GM21367 (cell line): ENCODE measurements around the gene MTG2.

Experiments used
- ATAC-seq: cut with Tn5 transposase; IDR thresholded peaks from one replicate; pipeline ENCODE4 v1.9.1; 2021; ENCODE audit not compliant: unreplicated experiment

MTG2 gene

GRCh38 chr20:62229667-62230066 lies 46.8 kb downstream of the MTG2 start:
- ATAC-seq, result no peak

GRCh38 chr20:62230276-62230675 lies 47.4 kb downstream of the MTG2 start:
- ATAC-seq, result no peak

- ATAC-seq, result no peak
Measured at GRCh38 chr20:62230696-62231095, 47.9 kb downstream of the MTG2 start.

GRCh38 chr20:62231292-62231691 lies 48.5 kb downstream of the MTG2 start:
- no peak for ATAC-seq

GRCh38 chr20:62232194-62232593 lies 49.4 kb downstream of the MTG2 start:
- no peak for ATAC-seq

GRCh38 chr20:62232770-62233645 lies 50.2 kb downstream of the MTG2 start:
- no peak for ATAC-seq

GRCh38 chr20:62233684-62234083 lies 50.9 kb downstream of the MTG2 start:
- ATAC-seq, result no peak

- ATAC-seq, result no peak
Measured at GRCh38 chr20:62234339-62234738, 51.5 kb downstream of the MTG2 start.

- ATAC-seq, result no peak
Measured at GRCh38 chr20:62235001-62235776, 52.4 kb downstream of the MTG2 start.

- no peak for ATAC-seq
Measured at GRCh38 chr20:62235777-62236157, 52.9 kb downstream of the MTG2 start.

- ATAC-seq, result no peak
Measured at GRCh38 chr20:62236200-62236599, 53.4 kb downstream of the MTG2 start.

GRCh38 chr20:62236766-62237513 lies 54.1 kb downstream of the MTG2 start:
- no peak for ATAC-seq

- ATAC-seq, result no peak
Measured at GRCh38 chr20:62237514-62237800, 54.6 kb downstream of the MTG2 start.

GRCh38 chr20:62237801-62238568 lies 55.2 kb downstream of the MTG2 start, which contains the start of gene OSBPL2:
OSBPL2 (plus strand) TSS chr20:62238521; CDS start chr20:62256185, 17,664 bp downstream.
- ATAC-seq, result peak; percentile 95

GRCh38 chr20:62238569-62239277 lies 55.9 kb downstream of the MTG2 start:
- ATAC-seq, result no peak

GRCh38 chr20:62239278-62239879 lies 56.6 kb downstream of the MTG2 start:
- ATAC-seq, result no peak

- ATAC-seq, result no peak
Measured at GRCh38 chr20:62240020-62240685, 57.3 kb downstream of the MTG2 start.

GRCh38 chr20:62241506-62241905 lies 58.7 kb downstream of the MTG2 start:
- no peak for ATAC-seq

GRCh38 chr20:62242176-62242575 lies 59.3 kb downstream of the MTG2 start:
- ATAC-seq, result no peak
